Right atrium auricular region (tissue), 2 donors: Measurements from ENCODE around the gene UNC119B. TPM values are rescaled to one million over a fixed set of nuclear protein-coding genes. Genes with fewer than 3 reads are reported as not detected.

Source experiments
- DNase-seq: peaks from one replicate; pipeline ENCODE4 v3.0.0-alpha.2; 2019; ENCODE audit warnings: low spot score
- H3K27ac ChIP-seq, 2 donors: fragments of 200-600 bp; sonication (generic); 1 replicate in 1 of 2; 2 replicates in 1 of 2; pipeline ENCODE4 v1.5.1; 2016 to 2019
- H3K27me3 ChIP-seq, 2 donors: fragments of 200-600 bp; sonication (generic); one replicate each; pipeline versions ENCODE4 v1.5.1 to v1.6.0; 2017 to 2019
- H3K36me3 ChIP-seq: fragments of 200-600 bp; sonication (generic); one replicate; pipeline ENCODE4 v1.5.1; 2016
- H3K4me1 ChIP-seq, 2 donors: fragments of 200-600 bp; sonication (generic); one replicate each; pipeline versions ENCODE4 v1.5.1 to v1.6.0; 2017 to 2019
- H3K4me3 ChIP-seq, 2 donors: fragments of 200-600 bp; sonication (generic); 1 replicate in 1 of 2; 2 replicates in 1 of 2; pipeline ENCODE4 v1.5.1; 2017 to 2019; ENCODE audit warnings: mild to moderate bottlenecking in 1 of 2, moderate library complexity in 1 of 2
- H3K9me3 ChIP-seq, 2 donors: fragments of 200-600 bp; sonication (generic); one replicate each; pipeline ENCODE4 v1.5.1; 2019
- CTCF ChIP-seq, 2 donors: fragments of 200-600 bp; sonication (generic); IDR thresholded peaks; one replicate each; pipeline ENCODE4 v1.5.1; 2019; ENCODE audit warnings: antibody characterized with exemption in 2 of 2
- total RNA-seq, 2 donors: library from RNA; depleted of rRNA; stranded (reverse); fragments of >200 nt; gene quantifications; one replicate each; pipeline ENCODE4 v1.1.0, GENCODE V29; 2016

UNC119B gene
- total RNA-seq, 2 donors from 2014 or later = 8.9 to 13.1 TPM

- Histone ChIP-seq H3K27ac (peak overlapping the region; percentile 89 to 90), H3K4me1 (peaks cover 0 to 34% of the 10 kb centered on the region in 2 donors), H3K27me3 (no peaks in the 10 kb centered on the region), H3K36me3 (no peaks in the 10 kb centered on the region), H3K9me3 (no peaks in the 10 kb centered on the region), H3K4me3 (peak overlapping the region; percentile 90 to 99)
- DNase-seq = peak; percentile 98
- no peak for TF ChIP-seq CTCF (IDR thresholded peaks at IDR 0.05)
These were observed 24.0 kb upstream of the UNC119B start for GRCh38 chr12:120686151-120686689.

- Histone ChIP-seq H3K4me1 (peaks cover 0 to 40% of the 10 kb centered on the region in 2 donors), H3K36me3 (no peaks in the 10 kb centered on the region)
- DNase-seq = peak; percentile 99
These were observed 23.3 kb upstream of the UNC119B start, which contains the start of gene MLEC for GRCh38 chr12:120686690-120687577. TSS of gene MLEC (plus strand) at chr12:120687149. CDS start at chr12:120687297, 148 bp downstream.

GRCh38 chr12:120687578-120688289, 22.5 kb upstream of the UNC119B start:
- Histone ChIP-seq H3K27me3 (no peaks in the 10 kb centered on the region), H3K4me1 (peaks cover 0 to 48% of the 10 kb centered on the region in 2 donors), H3K4me3 (peak overlapping the region; percentile 90 to 99), H3K36me3 (no peaks in the 10 kb centered on the region), H3K9me3 (no peaks in the 10 kb centered on the region), H3K27ac (peak overlapping the region; percentile 89 to 90)
- no peak for TF ChIP-seq CTCF (IDR thresholded peaks at IDR 0.05)
- DNase-seq = no peak

More at GRCh38 chr12:120686690-120687577, 23.3 kb upstream of the UNC119B start, which contains the start of gene MLEC:
- H3K9me3 ChIP-seq = no peaks in the 10 kb centered on the region
- H3K4me3 ChIP-seq = peak within 1 kb of the TSS; percentile 90 to 99
- H3K27me3 ChIP-seq = no peaks in the 10 kb centered on the region
- TF ChIP-seq CTCF (IDR thresholded peaks at IDR 0.05) = peak in 1 of 2 donors; percentile 50
- H3K27ac ChIP-seq = peak within 1 kb of the TSS; percentile 89 to 90

GRCh38 chr12:120688527-120689071, 21.7 kb upstream of the UNC119B start:
- no peak for DNase-seq
- Histone ChIP-seq H3K4me3 (peak overlapping the region; percentile 90 to 99), H3K27ac (peak overlapping the region; percentile 89 to 90), H3K36me3 (no peaks in the 10 kb centered on the region), H3K9me3 (no peaks in the 10 kb centered on the region), H3K27me3 (no peaks in the 10 kb centered on the region), H3K4me1 (peaks cover 0 to 57% of the 10 kb centered on the region in 2 donors)
- no peak for TF ChIP-seq CTCF (IDR thresholded peaks at IDR 0.05)

- DNase-seq = no peak
- Histone ChIP-seq H3K4me1 (peaks cover 0 to 64% of the 10 kb centered on the region in 2 donors), H3K36me3 (peaks cover 7% of the 10 kb centered on the region), H3K4me3 (peak overlapping the region; percentile 90 to 99), H3K27me3 (no peaks in the 10 kb centered on the region), H3K9me3 (no peaks in the 10 kb centered on the region), H3K27ac (peak overlapping the region; percentile 89 to 90)
- no peak for TF ChIP-seq CTCF (IDR thresholded peaks at IDR 0.05)
These were observed 20.7 kb upstream of the UNC119B start for GRCh38 chr12:120689397-120690082.
